NAMALWA (cell line): ENCODE data around the gene ATP13A3.

Source experiments
- DNase-seq: peaks from one replicate; pipeline ENCODE4 v3.0.0-alpha.2; 2015; ENCODE audit warnings: low spot score

The ATP13A3 gene

DNA sequence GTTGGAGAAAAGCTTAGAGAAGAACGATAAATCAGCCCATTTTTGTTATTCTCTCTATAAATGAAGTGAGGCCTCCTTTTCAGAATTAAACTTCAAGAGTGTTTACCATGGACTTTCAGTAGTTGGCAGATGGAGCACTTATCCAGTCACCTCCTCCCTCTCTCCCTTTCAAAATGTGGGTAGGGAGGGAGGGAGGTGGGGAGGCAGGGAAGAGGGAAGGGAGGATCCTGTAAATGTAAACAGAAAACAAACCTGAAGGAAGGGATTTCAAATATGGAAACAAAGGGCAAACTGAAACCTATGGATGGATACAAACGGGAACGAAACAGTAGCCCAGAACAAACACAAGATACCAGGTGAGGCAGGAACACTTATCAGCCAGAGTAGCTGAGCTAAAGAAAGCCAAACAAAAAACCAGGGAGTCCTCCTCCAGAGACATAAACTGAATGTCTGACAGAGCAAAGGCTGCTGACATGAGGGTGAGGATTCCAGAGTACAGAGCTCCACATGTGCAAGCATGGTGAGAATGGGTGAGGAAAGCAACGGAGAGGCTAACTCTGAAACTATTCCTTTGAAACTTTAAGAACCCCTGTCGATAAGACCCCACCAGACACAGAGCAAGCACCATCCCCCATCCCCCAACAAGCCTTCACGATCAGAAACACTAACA is 46.8 kb downstream of the ATP13A3 start:
- DNase-seq, result no peak

DNA sequence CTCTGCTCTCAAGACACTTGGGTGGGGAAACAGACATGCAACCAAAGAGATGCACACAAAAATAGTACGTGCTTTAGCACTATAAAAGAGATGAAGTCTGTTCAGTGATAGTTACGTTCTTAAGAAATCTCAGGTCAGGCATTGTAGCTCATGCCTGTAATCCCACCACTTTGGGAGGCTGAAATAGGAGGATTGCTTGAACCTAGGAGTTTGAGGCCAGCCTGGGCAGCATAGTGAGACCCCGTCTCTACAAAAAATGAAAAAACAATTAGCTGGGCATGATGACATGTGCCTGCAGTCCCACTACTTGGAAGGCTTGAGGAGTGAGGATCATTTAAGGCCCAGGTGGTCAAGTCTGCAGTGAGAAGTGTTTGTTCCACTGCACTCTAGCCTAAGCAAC is 52.3 kb downstream of the ATP13A3 start:
- DNase-seq, result no peak

DNA sequence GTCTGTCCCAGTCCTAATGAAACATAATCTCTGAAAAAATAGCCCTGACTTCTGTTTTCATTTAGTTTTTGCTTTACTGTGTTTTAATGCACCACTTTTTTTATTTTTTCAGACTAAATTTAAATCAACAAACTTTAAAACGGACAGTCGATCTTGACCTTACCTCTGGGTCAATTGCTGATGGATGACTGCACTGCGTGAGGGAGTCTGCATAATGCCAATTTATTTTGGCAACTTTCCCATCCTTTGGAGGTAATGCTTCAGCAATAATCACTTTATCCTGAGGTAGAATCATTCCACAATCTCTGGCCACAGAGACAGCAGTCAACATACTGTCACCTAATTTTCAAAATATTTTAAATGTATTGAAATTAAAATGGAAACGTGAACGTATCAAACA is 55.2 kb downstream of the ATP13A3 start:
- no peak for DNase-seq

DNA sequence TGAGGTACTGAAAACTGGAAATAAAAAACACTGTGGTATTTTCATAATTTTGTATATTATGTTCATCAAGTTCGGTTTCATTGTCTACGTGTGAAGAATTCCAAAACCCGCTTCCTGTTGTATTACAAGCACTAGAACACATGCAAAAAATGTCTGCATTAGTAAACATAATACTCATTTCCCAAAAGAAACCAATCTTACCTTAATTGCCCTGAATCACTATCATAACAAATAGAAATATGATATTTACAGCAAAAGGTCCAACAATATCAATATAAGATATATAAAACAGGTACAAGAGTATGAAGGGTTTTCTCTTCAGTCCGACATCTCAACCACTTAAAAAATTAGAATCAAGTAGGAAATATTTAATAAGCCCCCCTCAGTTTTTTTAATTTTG is 61.4 kb downstream of the ATP13A3 start:
- no peak for DNase-seq

DNA sequence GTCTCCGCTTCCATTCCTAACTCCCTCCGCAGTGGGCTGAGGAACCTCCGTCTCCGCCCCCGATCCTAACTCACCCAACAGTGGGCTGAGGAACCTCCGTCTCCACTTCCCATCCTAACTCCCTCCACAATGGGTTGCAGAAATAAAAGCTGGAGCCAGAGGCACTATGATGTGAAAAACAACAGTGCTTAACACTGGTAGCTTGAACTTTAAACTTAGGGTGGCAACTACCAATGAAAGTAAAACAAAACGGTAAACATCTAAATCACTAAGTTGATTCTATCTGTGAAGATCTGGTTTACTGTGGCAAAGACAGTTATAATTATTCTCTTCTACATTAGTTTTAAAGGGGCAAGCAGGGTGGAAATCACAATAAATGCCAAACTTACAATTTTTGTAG is 61.8 kb downstream of the ATP13A3 start:
- DNase-seq, result no peak

DNA sequence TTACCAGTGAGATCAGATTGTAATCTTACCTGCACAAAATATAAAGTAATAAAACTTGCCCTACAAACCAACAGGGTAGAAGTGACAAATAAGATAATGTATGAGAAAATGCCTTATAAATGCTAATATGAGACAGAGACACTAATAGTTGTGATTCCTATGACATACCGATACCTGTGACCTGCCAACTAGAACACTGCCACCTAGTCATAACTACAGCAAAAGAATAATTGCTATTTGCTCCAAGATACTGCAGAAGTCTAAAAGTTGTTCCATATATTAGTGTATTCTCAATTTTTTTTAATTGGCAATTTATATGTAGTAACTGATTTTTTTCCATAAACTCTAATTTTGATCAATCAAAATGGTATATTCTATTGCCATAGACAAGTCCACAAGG is 62.4 kb downstream of the ATP13A3 start:
- DNase-seq, result no peak

DNA sequence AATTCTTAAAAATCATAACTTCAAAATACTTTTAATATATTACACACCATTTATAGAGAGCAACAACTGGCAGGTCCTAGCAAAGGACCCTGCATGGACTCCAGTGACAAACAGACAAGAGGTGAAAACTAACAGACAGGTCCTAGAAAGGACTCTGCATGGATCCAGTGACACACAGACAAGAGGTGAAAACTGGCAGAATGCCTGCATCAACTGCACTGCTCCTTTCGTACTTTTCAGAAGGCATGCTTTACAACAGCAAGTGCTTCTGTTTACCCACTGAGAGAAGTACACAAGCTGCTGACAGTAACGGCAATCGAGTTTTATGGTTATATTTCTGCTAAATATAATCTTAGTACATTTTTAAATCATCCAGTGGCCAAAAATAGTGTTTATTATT is 63.5 kb downstream of the ATP13A3 start:
- no peak for DNase-seq

DNA sequence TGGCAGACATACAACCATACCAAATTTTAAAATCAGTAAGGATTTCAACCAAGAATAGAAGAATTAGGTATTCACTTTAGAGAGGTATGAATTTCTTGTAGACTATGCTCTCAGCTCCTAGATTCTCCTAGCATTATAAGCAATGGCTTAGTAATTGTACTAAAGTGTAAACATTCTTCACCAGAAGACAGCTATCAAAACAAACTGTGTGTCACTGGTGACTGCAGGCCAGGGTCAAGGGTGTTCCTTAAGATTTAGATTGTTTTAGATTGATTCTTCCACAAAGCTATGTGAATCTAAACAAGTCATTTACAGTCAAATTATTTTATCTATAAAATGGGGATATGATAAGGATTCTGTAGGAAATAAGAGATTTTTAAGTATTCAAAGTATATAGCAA is 64.6 kb downstream of the ATP13A3 start:
- no peak for DNase-seq

DNA sequence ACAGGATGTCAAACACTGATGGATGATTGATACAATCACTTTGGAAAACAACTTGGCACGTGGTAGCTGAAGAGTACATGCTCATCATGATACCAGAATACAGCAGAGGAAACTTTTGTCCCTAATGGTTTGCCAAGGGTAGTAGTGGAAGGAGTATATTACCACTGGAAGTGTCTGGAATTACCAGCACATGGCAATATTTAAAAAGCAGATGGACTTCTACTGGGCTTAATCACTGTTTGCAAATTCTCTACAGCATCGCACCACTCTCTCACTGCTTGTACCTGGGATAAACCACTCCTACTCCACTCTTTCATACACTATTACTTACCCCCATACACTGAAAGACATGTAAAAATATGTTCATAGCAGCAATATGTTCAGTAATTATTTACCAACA is 68.1 kb downstream of the ATP13A3 start:
- no peak for DNase-seq

DNA sequence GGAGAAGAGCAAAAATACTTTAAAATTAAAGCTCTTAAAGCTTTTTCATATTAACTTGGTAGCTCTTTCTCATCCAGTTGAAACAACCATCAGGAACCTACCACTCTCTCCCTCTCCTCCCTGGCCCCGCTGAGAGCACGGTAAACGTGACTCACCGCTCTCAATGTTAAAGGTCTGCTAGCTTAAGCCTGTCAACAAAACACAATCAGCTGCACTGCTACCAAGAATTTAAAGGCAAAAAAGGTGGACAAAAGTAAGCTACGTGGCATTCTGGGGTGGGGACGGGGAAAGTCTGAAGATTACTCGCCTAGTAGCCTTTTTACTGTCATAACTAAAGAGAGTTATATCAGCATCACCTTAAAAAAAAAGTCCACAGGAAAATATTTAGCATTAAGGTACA is 79.4 kb downstream of the ATP13A3 start:
- DNase-seq, result no peak

DNA sequence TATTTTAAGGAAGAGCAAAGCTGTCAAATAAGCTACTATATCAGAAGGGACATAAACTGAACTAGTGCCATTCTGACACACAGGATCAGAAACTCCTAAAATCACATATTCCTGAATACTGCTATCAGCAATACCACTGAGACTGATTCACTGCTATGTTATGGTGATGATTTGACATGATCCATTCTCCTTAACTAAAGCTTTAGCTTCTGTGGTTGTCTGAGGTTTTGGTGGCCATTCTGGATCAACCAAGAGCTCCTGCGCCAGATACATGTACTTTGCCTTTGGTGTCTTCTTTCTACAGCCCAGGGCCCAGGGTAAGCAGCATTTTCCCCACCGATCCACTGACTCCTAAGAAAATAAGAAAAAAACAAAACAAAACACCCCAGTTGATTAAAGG is 81.0 kb downstream of the ATP13A3 start:
- DNase-seq, result no peak

DNA sequence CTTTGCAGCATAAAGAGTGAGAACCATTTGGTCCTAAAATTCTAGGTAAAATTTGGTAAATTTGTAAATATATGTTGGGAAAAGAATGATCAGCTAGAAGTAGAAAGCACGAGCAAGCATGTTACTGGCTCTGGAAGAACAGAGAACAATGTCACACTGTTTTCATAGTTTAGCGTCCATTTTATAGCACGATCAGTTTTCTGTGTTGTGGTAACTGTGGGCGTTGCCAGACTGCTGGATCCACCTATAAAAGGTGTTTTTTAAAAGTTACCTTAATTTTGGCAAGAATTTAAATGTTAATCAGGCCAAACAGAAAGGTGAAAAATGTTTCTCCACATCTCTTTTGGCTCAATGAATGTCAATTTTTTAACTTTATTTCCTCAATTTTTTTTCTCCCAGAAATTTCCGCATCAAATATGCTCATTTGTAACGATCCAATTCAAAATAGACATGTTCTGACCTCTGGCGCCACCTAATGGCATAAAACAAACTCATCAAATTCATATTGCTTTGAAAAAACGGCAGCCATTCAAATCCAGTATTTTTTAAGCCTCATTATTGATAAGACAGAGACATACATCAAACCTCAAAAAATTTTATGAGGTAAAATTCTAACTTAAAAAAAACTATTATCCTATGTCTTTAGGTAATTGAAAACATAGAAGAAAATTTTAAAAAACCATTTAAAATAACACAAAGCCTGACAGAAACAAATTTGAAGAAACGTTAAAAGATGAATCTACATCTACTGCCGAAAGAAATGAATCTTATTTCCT is 82.2 kb downstream of the ATP13A3 start:
- DNase-seq, result peak; percentile 73

DNA sequence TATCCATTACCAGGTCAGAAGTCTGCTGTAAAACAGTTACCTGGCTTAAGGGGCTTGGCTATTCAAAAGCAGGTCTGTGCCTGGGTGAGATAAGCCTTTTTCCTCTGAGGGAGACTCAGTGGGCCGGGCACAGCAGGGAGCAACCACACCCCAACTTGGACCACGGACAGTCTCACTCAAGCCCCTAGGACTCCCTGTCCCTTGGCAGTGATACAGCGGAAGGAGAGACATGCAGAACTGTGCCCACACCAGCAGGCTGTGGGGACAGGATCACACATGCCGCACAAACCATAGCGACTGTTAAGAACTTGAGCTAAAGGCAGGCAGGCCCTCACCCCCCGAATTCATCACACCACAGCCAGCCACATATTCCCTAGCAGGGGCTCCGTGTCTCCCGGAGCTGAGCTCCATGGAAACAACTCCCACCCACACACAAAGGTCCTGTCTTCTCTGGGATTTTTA is 84.9 kb downstream of the ATP13A3 start:
- DNase-seq, result no peak

DNA sequence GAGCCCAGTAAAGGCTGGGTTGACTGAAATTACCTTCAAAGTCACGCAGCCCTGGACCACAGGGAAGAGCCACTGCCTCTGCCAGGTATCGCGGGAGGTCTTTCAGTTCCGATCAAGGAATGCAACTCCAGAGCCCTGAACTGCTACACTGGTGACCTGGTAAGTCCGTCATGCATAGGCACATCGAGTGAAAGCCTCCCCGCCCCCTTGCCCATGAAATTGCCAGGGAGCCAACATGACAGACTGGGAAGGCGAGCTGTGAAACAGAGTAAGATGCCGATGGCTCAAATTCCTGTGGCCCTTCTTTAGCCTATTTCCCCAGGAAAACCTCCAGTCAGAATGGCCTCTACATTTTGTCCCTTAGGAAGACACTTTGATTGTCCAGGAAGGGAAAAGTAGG is 85.5 kb downstream of the ATP13A3 start:
- DNase-seq, result no peak

DNA sequence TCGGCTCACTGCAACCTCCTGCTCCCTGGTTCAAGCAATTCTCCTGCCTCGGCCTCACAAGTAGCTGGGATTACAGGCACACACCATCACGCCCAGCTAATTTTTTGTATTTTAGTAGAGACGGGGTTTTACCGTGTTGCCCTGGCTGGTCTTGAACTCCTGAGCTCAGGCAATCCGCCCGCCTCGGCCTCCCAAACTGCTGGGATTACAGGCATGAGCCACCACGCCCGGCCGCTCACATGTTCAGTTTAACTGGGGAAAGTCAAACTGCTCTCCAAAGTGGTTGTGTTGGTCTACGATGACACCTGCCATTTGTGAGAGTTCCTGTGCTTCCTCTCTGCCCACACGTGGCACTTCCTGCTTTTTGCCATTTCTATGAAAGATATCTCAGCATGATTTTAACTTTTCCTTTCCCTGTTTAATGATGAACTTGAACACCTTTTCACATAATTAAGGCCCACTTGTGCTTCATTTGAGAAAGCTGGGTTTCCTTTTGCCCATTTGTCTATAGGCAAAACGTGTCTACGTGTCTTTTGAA is 86.9 kb downstream of the ATP13A3 start:
- no peak for DNase-seq

DNA sequence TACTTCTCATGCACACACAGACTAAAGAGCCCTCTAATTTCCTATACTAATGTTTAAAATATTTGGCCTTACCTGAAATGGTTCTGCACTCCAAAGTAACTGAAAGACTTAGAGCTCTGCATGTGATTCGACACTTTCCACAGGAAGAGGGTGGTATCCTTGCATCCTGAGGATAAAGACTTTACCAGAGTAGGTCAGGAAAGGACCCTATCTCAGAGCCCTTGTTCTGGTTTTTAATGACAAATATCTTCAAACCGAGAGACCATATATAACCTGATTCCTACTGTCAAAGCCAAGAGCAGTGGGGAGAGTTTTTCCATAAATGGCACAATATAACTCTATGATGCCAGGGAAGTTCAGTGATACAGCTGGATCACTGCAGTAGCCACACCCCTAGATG is 87.6 kb downstream of the ATP13A3 start, which contains the start of gene GP5:
GP5 (minus strand) TSS at position 101 of the 400 bp plus-strand sequence. CDS start 984 bp downstream, outside the sequence.
- no peak for DNase-seq

DNA sequence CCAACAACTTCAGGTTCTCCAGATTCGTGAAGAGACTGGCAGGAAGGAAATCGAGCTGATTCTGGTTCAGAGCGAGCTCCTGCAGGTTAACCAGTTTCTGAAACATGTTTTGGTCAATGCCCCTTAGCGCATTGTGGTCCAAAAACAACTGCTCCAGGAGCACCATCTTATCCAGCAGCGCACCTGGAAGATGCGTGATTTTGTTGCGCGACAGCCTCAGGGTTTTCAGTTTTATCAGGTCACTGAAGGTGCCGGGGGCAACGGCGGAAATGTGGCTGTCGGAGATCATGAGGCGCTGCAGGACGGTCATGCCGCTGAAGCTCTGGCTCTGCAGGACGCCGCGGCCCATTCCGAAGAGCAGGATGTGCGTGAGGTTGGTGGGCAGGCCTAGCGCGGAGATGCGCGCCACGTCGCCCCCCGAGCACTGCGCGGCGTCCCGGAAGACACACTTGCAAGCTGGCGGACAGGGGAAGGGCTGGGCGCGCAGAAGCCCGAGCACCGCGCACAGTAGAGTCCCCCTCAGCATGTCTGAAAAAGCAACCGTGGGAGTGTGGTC is 89.0 kb downstream of the ATP13A3 start:
- DNase-seq, result no peak

DNA sequence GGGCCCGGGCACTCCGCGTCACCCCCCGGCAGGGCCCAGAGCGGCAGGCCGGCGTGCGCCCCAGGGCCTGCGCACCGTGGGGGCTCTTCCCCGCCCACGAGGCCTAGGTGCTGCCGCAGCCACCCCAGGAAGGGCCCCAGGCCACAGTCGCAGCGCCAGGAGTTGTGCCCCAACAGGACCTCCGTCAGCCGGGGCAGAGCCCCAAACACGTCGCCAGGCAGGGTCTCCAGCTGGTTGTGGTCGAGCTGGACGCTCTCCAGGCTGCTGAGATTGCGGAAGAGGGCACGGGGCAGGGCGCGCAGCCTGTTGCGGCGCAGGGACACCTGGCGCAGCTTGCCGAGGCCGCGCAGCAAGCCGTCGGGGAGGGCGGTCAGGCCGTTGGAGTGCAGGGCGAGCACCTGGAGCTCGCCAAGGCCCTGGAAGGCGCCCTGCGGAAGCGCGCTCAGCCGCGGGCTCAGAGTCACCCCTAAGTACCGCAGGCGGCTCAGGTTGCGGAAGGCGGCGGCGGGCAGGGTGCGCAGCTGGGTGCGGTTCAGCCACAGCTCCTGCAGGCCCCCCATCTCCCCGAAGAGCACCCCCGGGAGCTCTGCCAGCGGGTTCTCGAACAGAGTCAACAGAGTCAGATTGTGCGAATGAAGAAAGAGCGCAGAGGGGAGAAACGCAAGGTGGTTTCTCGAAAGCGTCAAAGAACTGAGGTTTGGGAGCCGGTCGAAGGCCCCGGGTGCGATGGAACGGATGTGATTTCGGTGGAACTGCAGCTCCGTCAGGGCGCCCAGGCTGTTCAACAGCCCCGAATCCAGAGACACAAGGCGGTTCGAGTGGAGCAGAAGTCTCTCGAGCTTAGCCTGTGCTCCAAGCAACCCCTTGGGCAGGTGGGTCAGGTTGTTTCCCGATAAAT is 89.7 kb downstream of the ATP13A3 start:
- DNase-seq, result no peak

DNA sequence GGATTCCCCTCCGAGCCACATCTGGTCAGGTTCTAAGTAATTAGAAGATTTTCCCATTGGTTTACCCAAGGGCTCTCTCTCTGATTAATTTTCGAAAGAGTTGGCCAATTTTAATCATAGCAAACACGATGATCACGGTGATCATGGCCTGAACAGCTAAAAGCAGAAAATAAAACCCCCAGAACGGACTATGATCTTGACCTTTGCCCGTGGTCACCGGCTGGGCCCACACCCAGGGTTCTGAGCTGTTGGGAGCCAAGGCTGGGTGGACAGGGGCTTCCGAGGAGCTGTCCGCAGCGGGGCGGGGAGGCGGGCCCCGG is 90.3 kb downstream of the ATP13A3 start:
- no peak for DNase-seq

DNA sequence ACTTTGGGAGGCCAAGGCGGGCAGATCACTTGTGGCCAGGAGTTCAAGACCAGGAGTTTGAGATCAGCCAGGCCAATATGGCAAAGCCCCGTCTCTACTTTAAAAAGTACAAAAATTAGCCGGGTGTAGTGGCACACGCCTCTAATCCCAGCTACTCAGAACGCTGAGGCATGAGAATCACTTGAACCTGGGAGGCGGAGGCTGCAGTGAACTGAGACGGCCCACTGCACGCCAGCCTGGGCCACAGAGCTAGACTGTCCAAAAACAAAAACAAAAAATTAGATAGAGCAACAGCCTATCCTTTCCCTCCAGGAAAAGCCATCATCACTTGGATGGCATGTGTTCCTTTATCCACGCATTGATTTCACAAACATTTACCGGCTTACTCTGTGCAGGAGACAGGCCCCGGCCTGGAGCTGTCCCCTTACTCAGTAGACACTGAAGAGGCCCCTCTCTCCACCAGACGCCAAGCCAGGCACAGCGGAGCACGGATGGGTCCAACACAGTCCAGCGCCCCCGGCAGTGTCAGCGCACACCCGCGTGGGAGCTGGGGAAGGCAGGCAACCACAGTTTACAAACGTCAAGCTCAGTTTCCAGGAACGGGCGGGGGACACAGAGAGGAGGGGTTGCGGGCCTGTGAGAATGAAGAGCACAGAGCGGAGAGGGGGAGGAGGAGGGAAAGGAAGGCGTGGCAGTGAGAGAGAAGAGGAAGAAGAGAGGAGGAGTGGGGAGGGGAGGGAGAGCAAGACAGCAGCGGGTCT is 90.8 kb downstream of the ATP13A3 start:
- DNase-seq, result no peak

DNA sequence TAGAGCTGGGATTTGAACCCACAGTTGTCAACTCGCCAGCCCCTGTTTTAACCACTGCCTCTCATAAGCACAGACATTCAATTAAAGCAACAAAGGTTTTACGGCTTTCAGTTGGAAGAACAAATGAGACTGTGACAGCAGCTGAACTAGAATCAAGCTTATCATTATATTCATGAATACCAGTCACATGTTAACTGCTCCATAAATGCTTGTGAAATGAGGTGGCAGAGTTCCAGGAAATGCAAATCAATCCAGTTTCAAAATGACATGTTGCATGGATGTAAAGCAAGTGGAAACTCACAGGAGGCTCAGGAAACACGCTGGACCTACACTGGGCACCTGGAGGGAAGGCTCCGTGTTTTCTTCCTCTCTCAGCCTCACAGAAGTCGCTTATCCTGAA is 91.6 kb downstream of the ATP13A3 start:
- DNase-seq, result no peak
